Neuronal stem cell (in vitro differentiated cells): ENCODE results near the gene TIMM17A.

ENCODE experiments used
- DNase-seq: peaks from one replicate; pipeline ENCODE4 v3.0.0-alpha.2; 2013; ENCODE audit warnings: low spot score
- H2AFZ ChIP-seq: one replicate; pipeline ENCODE4 v1.6.1; 2013; ENCODE audit warnings: mild to moderate bottlenecking, low read length, inconsistent platforms
- H2AK5ac ChIP-seq: 2 replicates; pipeline ENCODE4 v1.6.1; 2013; ENCODE audit warnings: low read depth, mild to moderate bottlenecking, inconsistent platforms, low read length, moderate library complexity, mixed read lengths
- H2BK120ac ChIP-seq: 2 replicates; pipeline ENCODE4 v1.6.1; 2013; ENCODE audit warnings: low read depth, mild to moderate bottlenecking, inconsistent platforms, low read length, moderate library complexity, mixed read lengths
- H2BK12ac ChIP-seq: one replicate; pipeline ENCODE4 v1.6.1; 2013; ENCODE audit warnings: low read length, inconsistent platforms
- H2BK15ac ChIP-seq: 2 replicates; pipeline ENCODE4 v1.6.1; 2013; ENCODE audit warnings: mild to moderate bottlenecking, low read length, inconsistent platforms, mixed read lengths
- H2BK5ac ChIP-seq: one replicate; pipeline ENCODE4 v1.6.1; 2013; ENCODE audit warnings: inconsistent platforms, mild to moderate bottlenecking, low read length, moderate library complexity
- H3K14ac ChIP-seq: one replicate; pipeline ENCODE4 v1.6.1; 2013; ENCODE audit warnings: low read length, inconsistent platforms
- H3K18ac ChIP-seq: 2 replicates; pipeline ENCODE4 v1.6.1; 2013; ENCODE audit warnings: low read length, inconsistent platforms
- H3K23ac ChIP-seq: 2 replicates; pipeline ENCODE4 v1.6.1; 2013; ENCODE audit warnings: low read depth, mild to moderate bottlenecking, mixed read lengths, low read length, inconsistent platforms; ENCODE audit not compliant: poor library complexity
- H3K27ac ChIP-seq: replicated peaks from 3 replicates; pipeline ENCODE4 v1.5.1; 2013; ENCODE audit warnings: low read length, inconsistent platforms
- H3K27me3 ChIP-seq, 3 experiments: 2 replicates each; pipeline ENCODE4 v1.6.1; 2013; ENCODE audit warnings: low read length in 3 of 3, mild to moderate bottlenecking in 2 of 3, inconsistent platforms in 1 of 3, low read depth in 1 of 3, mixed read lengths in 1 of 3, moderate library complexity in 1 of 3; ENCODE audit not compliant: control insufficient read depth in 3 of 3, insufficient read depth in 3 of 3
- H3K36me3 ChIP-seq, 2 donors: replicated peaks in 1 of 2; 2 replicates each; pipeline ENCODE4 v1.6.1; 2013; ENCODE audit warnings: low read length in 2 of 2; ENCODE audit not compliant: control insufficient read depth in 2 of 2, insufficient read depth in 2 of 2
- H3K4ac ChIP-seq: 2 replicates; pipeline ENCODE4 v1.6.1; 2013; ENCODE audit warnings: inconsistent platforms, mild to moderate bottlenecking, low read length, moderate library complexity
- H3K4me1 ChIP-seq, 2 donors: 1 replicate in 1 of 2; 2 replicates in 1 of 2; pipeline ENCODE4 v1.6.1; 2013; ENCODE audit warnings: low read length in 2 of 2, low read depth in 1 of 2; ENCODE audit not compliant: control insufficient read depth in 2 of 2, insufficient read depth in 1 of 2
- H3K4me2 ChIP-seq: one replicate; pipeline ENCODE4 v1.6.1; 2013; ENCODE audit warnings: mild to moderate bottlenecking, low read length, inconsistent platforms; ENCODE audit not compliant: insufficient read depth, poor library complexity, severe bottlenecking
- H3K4me3 ChIP-seq, 2 donors: 2 replicates each; pipeline ENCODE4 v1.5.1; 2013; ENCODE audit warnings: low read length in 2 of 2, mild to moderate bottlenecking in 2 of 2, inconsistent platforms in 1 of 2, moderate library complexity in 1 of 2
- H3K79me1 ChIP-seq: one replicate; pipeline ENCODE4 v1.6.1; 2013; ENCODE audit warnings: low read depth, mild to moderate bottlenecking, inconsistent platforms, low read length, moderate library complexity
- H3K9ac ChIP-seq: one replicate; pipeline ENCODE4 v1.6.1; 2013; ENCODE audit warnings: mild to moderate bottlenecking, low read depth, low read length, inconsistent platforms; ENCODE audit not compliant: poor library complexity
- H3K9me3 ChIP-seq, 2 donors: replicated peaks in 1 of 2; 2 replicates each; pipeline versions ENCODE3 to v1.6.1; 2013; ENCODE audit warnings: low read length in 2 of 2, mild to moderate bottlenecking in 2 of 2, inconsistent platforms in 1 of 2, low read depth in 1 of 2, mixed read lengths in 1 of 2, moderate library complexity in 1 of 2; ENCODE audit not compliant: control insufficient read depth in 2 of 2, insufficient read depth in 1 of 2
- H4K8ac ChIP-seq: one replicate; pipeline ENCODE4 v1.6.1; 2013; ENCODE audit warnings: low read depth, mild to moderate bottlenecking, inconsistent platforms, low read length, moderate library complexity
- H4K91ac ChIP-seq: one replicate; pipeline ENCODE4 v1.6.1; 2013; ENCODE audit warnings: low read length, low read depth, mild to moderate bottlenecking, inconsistent platforms; ENCODE audit not compliant: poor library complexity
- WGBS, 2 donors: extraction: QIAGEN DNeasy Blood & Tissue Kit; methylation state at CpG; one replicate each; pipeline ENCODE4 v1.1.7; 2013; ENCODE audit warnings: missing lambda C conversion rate in 2 of 2, mixed read lengths in 1 of 2; ENCODE audit not compliant: insufficient read length in 2 of 2, insufficient replicate concordance in 1 of 2; ENCODE audit errors: extremely low coverage in 2 of 2; 5-methylcytosine and 5-hydroxymethylcytosine counted together

TIMM17A gene

GRCh38 chr1:202007805-202008489 is 52.6 kb downstream of the TIMM17A start:
- H3K36me3 ChIP-seq, result peaks cover 24 to 41% of the 10 kb centered on the region in 2 donors
- no peak overlapping the region for H2BK15ac ChIP-seq
- no peaks in the 10 kb centered on the region for H3K9me3 ChIP-seq
- H2BK12ac ChIP-seq, result no peak overlapping the region
- H3K27me3 ChIP-seq, result peaks cover 0 to 11% (median 0%) of the 10 kb centered on the region in 3 experiments
- no peak overlapping the region for H3K4me3 ChIP-seq
- H4K91ac ChIP-seq, result no peak overlapping the region
- no peak overlapping the region for H2AK5ac ChIP-seq
- no CpG with 5 or more reads among the region's 11 CpGs for WGBS, 2 donors
- no peak overlapping the region for H4K8ac ChIP-seq
- H3K4ac ChIP-seq, result no peak overlapping the region
- no peak overlapping the region for H3K4me2 ChIP-seq
- no peak overlapping the region for H3K14ac ChIP-seq
- H3K23ac ChIP-seq, result no peak overlapping the region
- H2AFZ ChIP-seq, result no peak overlapping the region
- H3K27ac ChIP-seq, result no peak overlapping the region
- H3K4me1 ChIP-seq, result peaks cover 10 to 17% of the 10 kb centered on the region in 2 donors
- H2BK120ac ChIP-seq, result no peak overlapping the region
- H2BK5ac ChIP-seq, result no peak overlapping the region
- no peak for DNase-seq
- H3K18ac ChIP-seq, result no peak overlapping the region
- no peaks in the 10 kb centered on the region for H3K79me1 ChIP-seq
- H3K9ac ChIP-seq, result no peak overlapping the region

GRCh38 chr1:202009326-202010179 is 54.2 kb downstream of the TIMM17A start:
- Histone ChIP-seq H3K9ac (no peak overlapping the region), H4K91ac (no peak overlapping the region), H3K4me2 (peak overlapping the region; percentile 60), H3K4me3 (no peak overlapping the region), H2BK5ac (peak overlapping the region; percentile 8), H3K4ac (no peak overlapping the region), H2AFZ (peak overlapping the region; percentile 72), H3K36me3 (peaks cover 13 to 25% of the 10 kb centered on the region in 2 donors), H3K18ac (peak overlapping the region; percentile 91), H3K4me1 (peaks cover 10 to 15% of the 10 kb centered on the region in 2 donors), H2BK120ac (no peak overlapping the region), H3K27ac (peak overlapping the region; percentile 79), H3K79me1 (no peaks in the 10 kb centered on the region), H2BK15ac (no peak overlapping the region), H3K9me3 (no peaks in the 10 kb centered on the region), H3K23ac (no peak overlapping the region), H2AK5ac (no peak overlapping the region), H3K27me3 (peaks cover 0 to 20% (median 0%) of the 10 kb centered on the region in 3 experiments), H4K8ac (no peak overlapping the region), H3K14ac (no peak overlapping the region), H2BK12ac (no peak overlapping the region)
- DNase-seq, result peak; percentile 84
- WGBS, 2 donors, result no CpG with 5 or more reads among the region's 11 CpGs

DNA sequence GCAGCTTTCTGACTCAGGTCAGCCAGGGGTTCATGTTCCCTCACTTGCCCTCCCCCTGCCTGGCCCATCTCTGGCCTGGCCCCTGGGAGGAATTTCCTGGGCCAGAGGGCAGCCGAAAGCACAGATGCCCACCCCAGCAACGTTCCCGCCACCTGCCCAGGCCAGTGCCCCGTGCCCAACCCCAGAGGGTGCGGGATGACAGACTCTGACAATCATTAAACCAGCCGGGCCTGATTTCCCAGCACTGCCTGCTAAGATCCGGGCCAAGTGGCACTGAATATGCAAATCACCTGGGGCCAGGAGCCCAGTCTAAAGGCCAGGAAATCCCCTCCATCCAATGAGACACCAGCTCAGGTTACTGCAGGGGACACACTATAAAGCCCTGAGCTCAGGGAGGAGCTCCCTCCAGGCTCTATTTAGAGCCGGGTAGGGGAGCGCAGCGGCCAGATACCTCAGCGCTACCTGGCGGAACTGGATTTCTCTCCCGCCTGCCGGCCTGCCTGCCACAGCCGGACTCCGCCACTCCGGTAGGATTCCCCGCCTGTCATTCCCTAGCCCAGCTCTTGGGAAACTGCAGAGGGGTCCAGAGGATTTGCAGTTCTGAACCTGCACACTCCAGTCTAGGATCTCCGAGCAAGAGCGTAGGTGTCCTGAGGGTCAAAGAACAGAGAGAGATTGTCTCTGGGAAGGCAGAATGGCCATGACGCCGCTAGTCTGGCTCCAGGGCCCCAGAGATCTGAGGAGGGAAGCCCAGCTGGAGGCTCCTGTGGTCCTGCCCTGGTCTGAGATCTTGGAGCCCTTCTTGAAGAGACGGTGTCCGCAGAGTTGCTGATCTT is 55.1 kb downstream of the TIMM17A start, which contains the start of gene ELF3:
Gene ELF3 (plus strand): TSS at position 408 of the 836 bp plus-strand sequence. CDS start 550 bp downstream, outside the sequence.
- peak within 1 kb of the TSS; percentile 1 for H3K9ac ChIP-seq
- peak within 1 kb of the TSS; percentile 49 for H2BK5ac ChIP-seq

More for the DNA sequence above, 55.1 kb downstream of the TIMM17A start, which contains the start of gene ELF3:
- H3K23ac ChIP-seq, result peak within 1 kb of the TSS; percentile 43
- H2BK120ac ChIP-seq, result no peak within 1 kb of the TSS
- H3K4me1 ChIP-seq, result peaks cover 10 to 13% of the 10 kb centered on the region in 2 donors
- peak within 1 kb of the TSS; percentile 72 for H2AFZ ChIP-seq
- H3K36me3 ChIP-seq, result peaks cover 6 to 16% of the 10 kb centered on the region in 2 donors
- peak within 1 kb of the TSS; percentile 28 for H2AK5ac ChIP-seq
- no peak within 1 kb of the TSS for H4K91ac ChIP-seq
- no peaks in the 10 kb centered on the region for H3K9me3 ChIP-seq
- H3K4me2 ChIP-seq, result peak within 1 kb of the TSS; percentile 65
- H2BK12ac ChIP-seq, result peak within 1 kb of the TSS; percentile 91
- no peak within 1 kb of the TSS for H4K8ac ChIP-seq
- H3K27ac ChIP-seq, result peak within 1 kb of the TSS; percentile 79
- H2BK15ac ChIP-seq, result peak within 1 kb of the TSS; percentile 33
- H3K14ac ChIP-seq, result no peak within 1 kb of the TSS
- peaks cover 0 to 27% (median 0%) of the 10 kb centered on the region in 3 experiments for H3K27me3 ChIP-seq
- H3K4ac ChIP-seq, result no peak within 1 kb of the TSS
- DNase-seq, result peak; percentile 85
- H3K79me1 ChIP-seq, result no peaks in the 10 kb centered on the region
- H3K18ac ChIP-seq, result peak within 1 kb of the TSS; percentile 91
- peak within 1 kb of the TSS in 1 of 2 donors; percentile 60 for H3K4me3 ChIP-seq
- WGBS, 2 donors, result no CpG with 5 or more reads among the region's 24 CpGs
